Left renal cortex interstitium (tissue), 4 donors: ENCODE data around the gene OSBPL8. TPM values are rescaled to one million over a fixed set of nuclear protein-coding genes. Genes with fewer than 3 reads are reported as not detected.
A peak's percentile ranks its signal among the peaks of the same experiment; 100 is the strongest.

Experiments
- DNase-seq, 4 donors: peaks; one replicate each; pipeline ENCODE4 v3.0.0-alpha.2; 2013; ENCODE audit warnings: low read depth in 4 of 4, low spot score in 2 of 4, missing footprints in 1 of 4
- polyA plus RNA-seq, 4 donors: library from polyadenylated mRNA; unstranded; fragments of 120-200 nt; gene quantifications; one replicate each; pipeline ENCODE4 v1.2.1, GENCODE V29; 2013; ENCODE audit not compliant: insufficient read length in 4 of 4

The OSBPL8 gene
- polyA plus RNA-seq, 4 donors = 57.6 to 77.4 (median 71.3) TPM

DNA sequence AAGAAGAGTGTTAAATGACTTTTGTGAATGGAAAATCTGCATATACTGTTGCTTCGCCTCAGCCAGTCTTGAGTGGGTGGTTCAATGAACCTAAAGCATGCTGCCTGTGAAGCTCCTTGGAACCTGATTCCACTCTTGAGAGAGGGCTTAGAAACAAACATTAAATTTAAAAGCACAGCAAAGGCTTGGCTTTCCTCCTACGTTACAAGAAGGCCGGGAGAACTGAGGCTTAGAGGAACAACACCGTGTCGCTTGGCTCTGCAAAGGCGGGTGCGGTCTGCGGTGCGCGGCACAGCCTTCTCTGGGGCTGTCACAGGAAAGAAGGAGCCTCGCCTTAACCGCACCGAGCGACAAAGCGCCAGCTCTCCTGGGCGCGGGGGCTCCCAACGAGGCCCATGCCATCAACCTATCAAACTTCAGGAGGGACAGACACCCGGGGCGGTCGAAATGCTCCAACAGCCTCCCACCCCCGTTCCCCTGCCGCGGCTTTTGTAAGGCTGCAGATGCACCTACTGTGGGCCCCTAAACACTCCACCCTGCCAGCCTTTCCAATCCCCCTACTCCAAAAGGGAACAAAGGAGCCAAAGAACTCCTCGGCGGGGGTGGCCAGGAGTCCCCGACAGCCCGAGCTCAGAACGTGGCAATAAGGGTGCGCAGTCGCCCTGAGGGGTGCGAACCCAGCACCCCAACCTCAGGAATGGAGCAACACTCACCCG is 729 bp downstream of the OSBPL8 start:
- peak; percentile 26 to 59 (median 42) for DNase-seq

DNA sequence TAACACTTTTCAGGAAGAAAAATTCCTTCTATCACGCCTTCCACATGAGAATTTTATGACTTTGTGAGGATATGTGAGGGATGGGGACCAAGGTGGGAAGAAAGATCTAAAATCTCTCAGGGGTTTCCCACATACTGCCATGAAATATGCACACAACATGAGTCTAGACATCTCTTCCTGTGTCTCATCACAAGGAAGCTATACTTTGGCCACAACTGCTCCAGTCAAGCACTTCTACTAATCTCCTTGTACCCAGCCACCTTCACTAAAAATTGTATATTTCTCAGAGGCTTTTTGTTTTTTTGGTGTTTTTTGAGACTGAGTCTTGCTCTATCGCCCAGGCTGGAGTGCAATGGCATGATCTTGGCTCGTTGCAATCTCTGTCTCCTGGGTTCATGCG is 3.2 kb downstream of the OSBPL8 start:
- DNase-seq = no peak

DNA sequence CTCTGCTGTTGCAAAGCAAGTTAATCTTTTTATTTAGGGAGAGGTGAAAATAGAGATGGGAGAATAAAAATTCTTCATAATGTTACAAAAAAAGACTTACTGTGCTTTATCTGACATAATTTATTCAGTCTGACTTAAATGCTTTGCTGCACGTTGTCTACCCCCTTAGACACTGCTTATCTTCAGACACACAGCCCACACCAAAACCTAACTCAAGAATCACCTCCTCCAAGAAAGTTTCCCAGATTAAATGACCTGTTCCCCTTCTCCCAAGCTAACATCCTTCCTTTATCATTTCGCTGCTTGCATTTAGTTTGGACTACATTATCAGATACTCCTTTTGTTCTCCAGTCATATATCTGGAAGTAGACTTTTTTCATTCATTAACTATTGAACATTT is 3.8 kb downstream of the OSBPL8 start:
- DNase-seq = no peak

DNA sequence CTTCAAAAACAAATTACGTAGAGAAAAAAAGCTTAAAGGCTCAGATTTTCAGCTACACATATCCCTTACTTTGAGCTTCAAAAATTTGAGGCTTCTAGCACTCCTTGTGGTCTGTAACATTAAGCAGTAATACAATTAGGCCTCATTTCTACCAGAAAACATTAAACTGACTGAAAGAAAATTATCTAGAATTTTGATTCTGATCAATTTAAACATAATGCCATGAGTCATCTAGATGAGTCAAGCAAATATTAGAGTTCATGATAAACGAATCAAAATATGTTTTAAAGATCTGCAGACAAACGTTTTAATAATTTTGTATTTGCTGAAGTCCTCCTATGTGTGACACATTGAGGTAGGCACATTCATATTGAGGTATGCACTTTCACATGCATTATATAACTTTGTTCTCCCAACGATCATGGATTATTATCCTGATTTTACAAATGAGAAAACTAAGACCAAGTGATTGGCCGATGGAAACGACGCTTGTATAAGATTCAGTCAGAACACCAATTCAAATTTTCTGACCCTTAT is 4.3 kb downstream of the OSBPL8 start:
- no peak for DNase-seq

DNA sequence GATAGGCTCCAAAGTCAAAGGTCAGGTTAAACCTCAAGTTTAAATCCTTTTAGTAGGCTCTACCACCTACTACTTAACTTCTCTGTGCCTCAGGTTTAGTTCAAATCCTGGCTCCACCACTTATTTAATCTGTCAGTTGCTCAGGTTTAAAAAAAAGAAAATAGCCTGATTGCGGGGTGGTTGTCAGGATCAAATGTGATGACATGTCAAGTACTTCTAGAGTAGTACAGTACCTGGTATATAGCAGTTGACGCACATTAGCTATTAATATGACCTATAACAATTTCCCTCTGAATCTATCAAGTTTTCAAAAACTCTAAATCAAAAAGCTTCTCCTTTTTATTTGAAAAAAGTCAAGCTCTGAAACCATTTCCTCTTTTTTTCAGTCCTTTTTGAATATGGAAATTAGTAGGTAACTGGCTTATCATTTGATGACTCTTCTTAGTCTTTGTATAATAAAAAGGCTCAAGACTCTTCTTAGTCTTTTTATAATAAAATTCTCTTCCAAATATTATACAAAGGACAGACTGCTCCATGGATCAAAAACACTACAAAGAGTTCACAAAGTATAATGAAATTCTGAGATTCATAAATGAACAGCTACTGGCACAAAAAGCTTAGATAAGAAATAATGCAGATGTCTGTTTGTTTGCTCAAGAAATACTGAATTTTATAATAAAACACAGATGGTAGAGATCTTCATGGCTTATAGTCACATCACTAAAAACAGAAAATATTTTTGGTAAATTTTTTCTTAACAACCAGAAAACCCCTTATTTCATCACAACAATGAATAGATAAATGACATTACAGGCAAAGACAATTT is 5.0 kb downstream of the OSBPL8 start:
- DNase-seq = no peak

DNA sequence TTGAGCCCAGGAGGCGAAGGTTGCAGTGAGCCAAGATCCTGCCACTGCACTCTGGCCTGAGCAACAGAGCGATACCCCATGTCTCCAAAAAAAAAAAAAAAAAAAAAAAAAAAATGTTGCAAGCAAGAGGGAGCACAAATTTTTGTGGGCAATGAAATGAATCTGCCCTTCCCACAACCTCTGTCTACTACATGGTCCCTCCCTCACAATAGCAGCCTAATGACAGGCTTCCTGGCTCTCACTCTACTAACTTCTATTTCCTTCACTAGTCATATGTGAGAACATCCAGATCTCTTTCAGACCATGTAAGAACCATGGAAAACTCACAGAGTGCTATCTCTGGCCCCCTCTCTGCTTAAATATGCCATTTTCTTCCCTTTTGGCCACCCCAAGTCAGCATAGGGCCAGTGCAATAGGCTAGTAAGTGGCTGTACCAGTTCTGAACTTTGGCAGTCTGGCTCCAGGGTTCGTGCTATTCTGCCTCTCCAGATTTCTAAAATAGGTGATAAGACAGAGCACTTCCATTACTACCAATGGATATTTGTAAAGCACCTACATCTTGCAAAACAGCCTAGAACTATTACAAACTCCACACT is 7.1 kb downstream of the OSBPL8 start:
- no peak for DNase-seq

DNA sequence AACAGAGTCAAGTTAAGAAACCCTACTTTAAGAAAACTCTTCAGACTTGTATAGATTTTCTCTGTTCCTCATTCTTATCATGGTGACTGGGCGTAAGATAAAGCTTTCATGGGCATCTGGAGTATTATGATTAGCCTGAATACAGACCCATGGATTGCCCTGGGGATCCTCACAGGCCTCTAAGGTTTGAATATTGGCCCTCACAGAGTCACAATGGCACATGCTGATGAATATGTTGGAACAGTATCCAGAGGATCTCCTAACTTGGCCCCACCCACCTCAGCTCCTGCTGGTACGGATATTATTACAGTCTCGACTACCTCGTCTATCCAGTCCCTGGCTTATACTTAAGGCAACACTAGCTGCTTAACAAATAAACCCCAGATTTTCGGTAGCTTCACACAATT is 8.1 kb downstream of the OSBPL8 start:
- no peak for DNase-seq

DNA sequence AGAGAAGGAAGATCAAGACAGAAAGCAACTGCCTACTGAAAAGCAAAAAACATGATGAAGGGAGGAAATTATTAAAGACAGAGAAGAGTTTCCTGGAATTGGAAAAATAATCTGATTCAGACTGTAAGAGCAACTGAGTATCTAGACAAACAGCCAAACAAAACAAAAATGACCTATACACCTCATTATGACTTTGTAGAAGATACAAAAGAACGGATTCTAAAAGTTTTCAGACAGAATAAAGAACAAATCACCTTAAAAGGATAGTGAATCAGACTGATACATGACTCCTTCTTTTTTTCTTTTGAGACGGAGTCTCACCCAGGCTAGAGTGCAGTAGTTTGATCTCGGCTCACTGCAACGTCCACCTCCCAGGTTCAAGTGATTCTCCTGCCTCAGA is 10.4 kb downstream of the OSBPL8 start:
- no peak for DNase-seq

DNA sequence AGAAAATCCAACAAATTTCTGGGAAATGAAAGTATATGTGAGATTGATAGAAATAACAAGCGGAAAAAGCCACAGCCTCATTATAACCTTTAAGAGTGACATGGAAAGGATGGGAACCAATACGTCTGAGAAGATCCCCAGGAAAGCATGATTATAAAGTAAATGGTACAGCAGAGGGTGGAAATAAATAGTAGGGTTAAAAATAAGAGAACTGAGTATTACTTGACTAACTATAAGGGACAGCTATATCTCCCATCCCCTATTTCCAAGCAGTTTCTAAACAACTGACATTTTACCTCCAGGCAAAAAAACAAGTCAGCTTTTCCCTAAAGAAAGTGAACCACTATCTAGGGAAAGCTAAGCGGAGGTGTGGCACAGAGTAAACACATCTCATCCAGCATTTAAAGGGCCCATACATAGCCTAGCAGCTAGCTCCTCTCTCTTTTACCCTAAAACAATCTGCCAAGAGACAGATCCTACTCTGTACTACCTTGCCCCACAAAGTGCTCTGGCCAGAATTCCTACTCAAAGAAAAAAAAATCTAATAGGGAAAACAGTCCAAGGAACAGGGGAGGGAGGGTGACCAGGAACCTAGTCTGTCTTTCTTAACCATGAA is 11.2 kb downstream of the OSBPL8 start:
- no peak for DNase-seq

DNA sequence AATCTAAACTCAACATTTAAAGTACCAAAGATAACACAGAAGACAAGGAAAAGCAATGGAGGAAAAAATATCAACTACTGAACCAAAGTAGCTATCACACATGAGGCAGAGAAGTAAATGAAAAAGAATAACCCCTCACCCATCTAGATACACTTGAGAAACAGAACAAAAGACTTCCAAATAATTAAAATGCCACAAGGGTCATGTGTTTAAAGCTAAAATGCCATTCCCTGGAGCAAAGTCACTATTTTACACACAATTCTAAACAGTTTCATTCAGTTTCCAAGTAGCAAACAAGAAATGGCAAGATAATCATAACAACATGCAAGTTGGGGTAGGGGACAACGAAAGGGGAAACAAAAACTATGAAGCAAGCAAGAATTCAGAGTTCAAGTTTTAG is 12.0 kb downstream of the OSBPL8 start:
- DNase-seq = no peak

DNA sequence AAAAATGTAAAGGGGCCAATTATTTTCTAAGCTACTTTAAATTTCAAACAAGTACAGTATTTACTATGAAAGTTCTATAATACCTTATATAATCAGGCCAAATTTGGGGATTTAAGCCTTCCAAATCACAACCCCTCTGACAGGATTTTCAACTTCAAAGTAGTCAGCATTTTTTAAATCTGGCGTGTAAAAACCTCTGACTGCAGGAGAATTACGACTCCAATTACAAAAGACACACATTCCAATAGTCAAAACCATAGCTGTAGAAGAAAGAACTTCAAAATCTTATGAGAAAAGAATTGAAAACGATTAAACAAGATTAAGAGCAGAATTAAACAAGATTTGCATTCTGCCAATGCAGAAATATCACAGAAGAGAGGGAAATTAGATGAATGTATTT is 12.7 kb downstream of the OSBPL8 start:
- DNase-seq = no peak

DNA sequence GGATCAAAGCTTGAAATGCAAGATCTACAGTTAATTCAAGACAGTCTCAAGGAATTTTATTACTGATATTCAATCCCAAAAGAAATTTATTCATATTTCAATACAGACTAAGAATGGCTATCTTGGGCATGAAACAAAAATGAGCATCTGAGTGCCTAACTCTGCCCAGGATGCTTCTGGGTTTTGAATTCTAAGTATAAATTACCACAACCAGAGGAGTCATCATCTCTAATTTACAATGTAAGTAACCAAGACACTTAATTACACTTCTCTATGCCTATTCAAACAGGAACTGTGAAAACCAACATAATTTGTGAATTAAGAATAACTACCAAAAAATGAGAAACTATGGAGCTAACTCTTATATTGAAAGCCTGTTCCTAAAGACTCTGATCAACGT is 14.1 kb downstream of the OSBPL8 start:
- no peak for DNase-seq

DNA sequence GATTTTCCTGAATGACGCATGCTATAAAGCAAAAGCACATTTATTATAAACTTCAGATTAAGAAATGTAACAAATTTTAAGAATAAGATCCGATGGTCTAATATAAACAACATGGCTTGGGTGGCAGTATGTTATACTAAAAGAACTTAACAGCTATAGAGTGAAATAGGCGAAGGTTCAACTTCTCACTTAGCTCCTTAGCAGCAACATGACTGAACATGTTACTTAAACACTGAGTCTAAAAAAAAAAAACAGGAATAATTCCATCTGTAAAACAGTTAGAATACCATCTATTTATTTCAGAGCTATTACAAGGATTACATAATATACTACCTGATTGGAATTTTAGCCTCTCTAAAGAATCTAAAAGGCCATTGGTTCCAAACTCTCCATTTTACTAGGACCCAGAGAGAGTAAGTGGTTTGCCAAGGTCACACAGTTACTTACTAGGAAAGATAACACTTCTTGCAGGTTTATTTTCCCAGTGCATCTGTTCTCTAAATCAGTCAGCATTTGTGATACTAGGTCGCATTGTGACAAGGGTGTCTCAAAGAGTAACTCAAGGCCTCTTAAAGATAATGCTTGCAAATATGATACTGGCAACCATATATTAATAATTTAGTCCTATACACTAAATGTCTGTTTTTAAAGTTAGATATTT is 14.8 kb downstream of the OSBPL8 start:
- no peak for DNase-seq

DNA sequence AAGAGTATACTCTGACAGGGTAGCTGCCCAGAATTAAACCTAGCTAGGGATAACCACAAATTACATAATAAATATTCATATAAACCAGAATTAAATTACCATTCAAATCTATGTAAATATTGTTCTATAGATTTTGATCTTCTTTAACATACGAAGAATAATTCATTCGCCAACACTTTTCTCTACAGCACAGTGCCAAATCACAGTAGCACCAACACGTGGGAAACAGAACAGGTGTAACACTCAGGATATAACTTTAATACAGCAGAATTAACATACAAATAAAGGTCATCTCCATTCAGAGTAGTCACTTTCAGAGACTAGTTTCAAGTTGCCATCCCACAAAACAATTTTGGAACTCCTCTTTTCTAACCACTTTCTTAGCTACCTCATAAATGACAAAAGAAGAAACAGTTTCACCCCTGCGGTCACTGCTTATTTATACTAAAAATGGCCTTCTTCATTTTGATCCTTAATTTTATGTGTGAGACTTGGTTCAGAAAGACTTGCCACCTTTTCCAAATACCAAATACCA is 15.7 kb downstream of the OSBPL8 start:
- no peak for DNase-seq

DNA sequence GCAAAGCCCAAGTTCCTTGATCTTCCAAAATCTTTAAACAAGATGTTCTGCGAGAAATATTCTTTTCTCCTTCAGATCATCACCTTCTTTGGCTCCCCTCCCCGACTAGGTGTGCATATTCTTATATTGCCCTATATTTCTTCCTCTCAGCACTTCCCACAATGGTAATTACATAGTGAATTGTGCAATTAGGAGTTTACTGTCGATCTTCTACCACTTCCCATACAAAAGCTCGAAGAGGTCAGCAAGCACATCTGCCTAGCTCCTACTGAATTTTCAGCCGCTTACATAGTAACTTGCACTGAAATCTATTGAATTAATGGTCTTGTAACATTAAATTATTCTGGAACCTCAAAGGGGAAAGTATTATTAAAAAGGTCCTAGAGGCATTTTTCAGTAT is 16.7 kb downstream of the OSBPL8 start:
- no peak for DNase-seq

DNA sequence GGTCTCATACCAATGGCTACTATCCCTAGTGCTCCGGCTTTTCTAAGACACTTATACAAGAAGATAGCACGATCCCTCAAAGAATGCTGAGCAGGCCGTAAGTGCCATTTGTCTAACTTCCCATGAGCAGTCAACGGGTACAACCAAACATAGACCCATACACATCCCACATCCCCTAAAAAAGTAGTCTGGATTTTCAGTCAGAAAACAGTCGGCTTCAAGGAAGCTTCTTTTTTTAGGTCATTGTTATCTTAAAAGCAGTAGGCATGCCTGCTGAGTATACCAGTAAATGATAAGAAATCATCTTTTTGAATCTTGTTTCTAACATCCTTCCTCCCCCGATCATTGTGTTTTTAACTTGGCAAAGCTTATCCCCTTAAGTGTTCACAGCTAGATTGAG is 19.8 kb downstream of the OSBPL8 start:
- no peak for DNase-seq

DNA sequence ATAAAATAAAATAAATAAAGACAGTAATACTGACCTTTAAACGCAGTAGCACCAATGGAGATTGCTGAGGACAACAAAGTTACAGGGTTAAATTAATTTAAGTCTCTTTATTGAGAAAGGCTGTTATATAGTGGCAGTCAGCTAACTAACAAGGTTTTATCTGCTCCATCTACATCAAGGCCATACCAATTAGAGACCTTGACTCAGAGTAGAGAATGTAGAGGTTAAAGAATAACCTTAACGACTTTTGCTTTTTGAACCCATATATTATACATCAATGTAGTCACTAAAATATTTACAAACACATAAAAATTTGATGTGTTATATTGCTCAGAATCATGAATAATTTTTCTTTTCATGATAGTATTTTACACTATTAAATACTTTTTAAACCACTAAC is 21.6 kb downstream of the OSBPL8 start:
- no peak for DNase-seq

DNA sequence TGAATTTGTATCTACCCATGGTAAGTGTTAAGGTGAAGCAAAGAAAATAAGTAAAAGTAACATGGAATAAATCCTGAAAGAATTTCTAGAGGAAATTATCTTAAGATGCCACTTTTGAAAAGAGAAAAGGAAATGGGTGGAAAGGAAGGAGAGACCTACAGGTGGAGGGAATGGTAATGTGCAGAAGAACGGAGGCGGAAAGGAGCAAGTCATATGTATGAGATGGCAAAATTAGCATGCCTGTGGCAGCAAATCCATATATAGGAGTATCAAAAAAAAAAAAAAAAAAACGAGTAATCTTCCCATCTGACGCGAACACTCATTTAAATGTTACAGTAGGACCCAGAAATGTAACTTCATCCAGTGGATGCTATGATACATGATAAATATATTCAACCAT is 23.0 kb downstream of the OSBPL8 start:
- DNase-seq = no peak

DNA sequence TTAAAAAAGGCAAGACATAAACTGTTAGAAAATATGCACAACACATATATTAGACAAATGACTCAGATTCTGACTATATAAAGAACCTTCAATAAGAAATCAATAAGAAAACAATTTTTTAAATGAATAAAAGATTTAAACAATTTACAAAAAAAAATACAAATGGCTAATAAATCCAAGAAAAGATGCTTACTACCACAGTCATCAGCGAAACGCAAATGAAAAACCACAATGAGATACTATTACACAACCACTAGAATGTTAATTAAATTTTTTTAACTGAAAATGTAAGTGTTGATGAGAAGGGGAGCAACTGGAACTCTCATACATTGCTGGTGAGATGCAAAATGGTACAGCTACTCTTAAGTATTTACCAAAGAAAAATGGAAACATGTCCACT is 24.4 kb downstream of the OSBPL8 start:
- no peak for DNase-seq

DNA sequence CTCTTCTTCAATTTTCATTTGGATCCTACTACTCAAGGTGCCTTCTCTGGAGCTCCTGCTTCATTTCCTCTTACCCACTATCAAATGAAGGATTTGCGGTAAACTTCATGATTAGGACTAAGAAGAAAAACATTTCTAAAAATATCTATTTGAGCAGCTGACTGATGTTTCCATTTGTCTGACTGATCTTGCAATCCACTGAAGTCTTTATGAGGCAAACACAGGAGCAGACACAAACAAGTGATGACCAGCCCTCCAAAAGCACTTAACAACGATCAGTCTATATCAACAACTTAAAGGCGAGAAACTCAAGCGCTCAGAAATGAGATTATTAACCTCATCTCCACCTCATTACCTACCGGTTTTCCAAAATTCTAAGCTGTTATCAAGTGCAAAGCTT is 26.2 kb downstream of the OSBPL8 start:
- DNase-seq = no peak
